ENCODE data around the gene GASK1A. TPM values are rescaled to one million over a fixed set of nuclear protein-coding genes. Genes with fewer than 3 reads are reported as not detected.

Gene GASK1A
- total and polyA plus RNA-seq, 2 of the 8 experiments (the other 6 are each of a cell fraction or from before 2014, with no cell fraction given): 4.7 to 7.9 TPM

DNA sequence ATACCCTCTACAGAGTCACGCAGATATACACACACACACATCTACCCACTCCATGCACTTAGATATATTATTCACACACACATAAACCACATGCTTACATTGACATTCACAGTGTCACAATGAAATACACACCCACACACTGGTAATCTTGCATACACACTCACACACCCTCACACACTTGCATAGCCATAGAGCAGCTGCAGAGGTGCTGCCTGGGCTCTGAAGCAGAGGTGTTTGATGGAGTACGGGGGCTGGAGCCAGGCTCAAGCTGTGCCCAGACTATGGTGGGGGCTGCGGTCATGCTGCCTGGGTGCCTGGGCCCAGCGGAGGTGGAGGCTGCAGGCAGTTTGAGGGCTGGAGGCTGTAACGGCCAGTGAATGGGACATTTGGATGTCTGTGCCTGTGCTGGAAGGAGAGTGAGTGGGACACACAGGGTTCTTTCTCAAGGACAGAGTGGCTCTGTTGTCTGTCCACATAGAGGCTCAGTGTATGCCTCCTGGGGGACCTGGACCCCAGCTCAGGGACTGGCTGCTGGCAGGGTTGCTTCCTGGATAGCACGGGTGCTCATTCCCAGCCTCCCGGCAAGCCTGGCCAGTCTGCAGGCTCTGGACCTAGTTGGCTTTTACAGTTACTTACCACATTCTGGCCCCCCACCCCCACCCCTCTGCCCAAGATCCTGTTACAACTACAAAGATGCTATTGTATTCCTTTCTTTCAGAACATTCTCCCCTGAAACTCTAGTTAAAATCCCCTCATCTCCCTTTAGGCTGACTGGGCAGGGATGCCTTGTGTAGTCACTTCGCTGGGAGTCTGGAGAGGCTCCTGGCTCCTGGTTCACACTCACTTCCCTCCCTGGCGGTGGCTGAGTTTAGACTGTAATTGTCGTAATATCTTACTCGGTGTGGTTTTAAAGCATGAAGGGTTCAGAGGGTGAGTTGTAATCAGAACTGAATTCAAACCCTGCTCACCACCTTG, 12.5 kb downstream of the GASK1A start:
- no peak overlapping the region for H2BK5ac ChIP-seq (ENCODE audit: low read depth, low read length)
- H4K20me1 ChIP-seq (replicated peaks in 1 of 2; ENCODE audit: control insufficient read depth in 1 of 2, insufficient read depth in 2 of 2, low read length in 2 of 2): no peaks in the 10 kb centered on the region
- POLR2A ChIA-PET (ENCODE audit: partially characterized antibody): no interaction called here
- H2AFZ ChIP-seq (ENCODE audit: low read length): no peak overlapping the region
- no peak overlapping the region for H4K5ac ChIP-seq (ENCODE audit: insufficient read length, low read depth, low read length)
- H3K27ac ChIP-seq (ENCODE audit: low read depth, low read length): no peak overlapping the region
- no peaks in the 10 kb centered on the region; a peak in 1 of 4 replicates for H3K79me2 ChIP-seq (ENCODE audit: control insufficient read depth in 1 of 2, insufficient read depth in 2 of 2, low read length in 2 of 2)
- H3K18ac ChIP-seq (ENCODE audit: extremely low read depth, low read length): no peak overlapping the region; the same call in 1 of the 2 replicates
- TF ChIP-seq RBBP5 (IDR thresholded peaks at IDR 0.05; ENCODE audit: borderline replicate concordance, low read depth, low read length) (no peak), RXRA (IDR thresholded peaks at IDR 0.05; ENCODE audit: insufficient read depth, low read depth, low read length) (no peak), SIRT6 (IDR thresholded peaks at IDR 0.05; ENCODE audit: low read length) (no peak), KDM4A (IDR thresholded peaks at IDR 0.05; ENCODE audit: low read depth, low read length, severe bottlenecking) (no peak)
- H3K4me1 ChIP-seq (replicated peaks in 1 of 4; ENCODE audit: control insufficient read depth in 3 of 4, insufficient read depth in 4 of 4, low read length in 3 of 4): peaks cover 3 to 20% (median 12%) of the 10 kb centered on the region in 4 experiments; a peak in 6 of 7 replicates
- H3K4ac ChIP-seq (replicated peaks; ENCODE audit: insufficient read length, low read depth, low read length): no peak overlapping the region
- CTCF ChIA-PET (ENCODE audit: partially characterized antibody): no interaction called here
- no peaks in the 10 kb centered on the region for H3K23me2 ChIP-seq (ENCODE audit: low read depth, low read length)
- peaks cover 1% of the 10 kb centered on the region; the same call in 1 of the 2 replicates for H3K79me1 ChIP-seq (ENCODE audit: low read depth, low read length)
- H3K9me3 ChIP-seq (ENCODE audit: insufficient read depth in 2 of 2, low read depth in 1 of 2, low read length in 1 of 2): no peaks in the 10 kb centered on the region
- no peak overlapping the region for H3K23ac ChIP-seq (ENCODE audit: insufficient read length)
- 0 out of 2 replicates have a peak overlapping the region, but pooled peaks have one; percentile 16 for H2AK5ac ChIP-seq (ENCODE audit: low read depth, low read length)
- FAIRE-seq (no peak), DNase-seq (ENCODE audit: low read depth in 1 of 2, low spot score in 2 of 2) (no peak)
- peak overlapping the region; percentile 0 for H3K56ac ChIP-seq (replicated peaks; ENCODE audit: insufficient read length, low read depth, low read length)
- 83% methylated on average over 11 of the region's 11 CpGs; no CpG with 5 or more reads in 1 of the 2 experiments for WGBS, 2 experiments (ENCODE audit: extremely low coverage in 1 of 2, insufficient coverage in 1 of 2, insufficient read length in 1 of 2, insufficient replicate concordance in 2 of 2, low coverage in 1 of 2, low lambda C conversion rate in 2 of 2, missing lambda C conversion rate in 1 of 2)
- no peak overlapping the region for H3K4me3 ChIP-seq (ENCODE audit: extremely low read depth in 1 of 4, insufficient read depth in 2 of 4, low read depth in 3 of 4, low read length in 4 of 4)
- H2BK120ac ChIP-seq (replicated peaks; ENCODE audit: low read depth, low read length): no peak overlapping the region
- H4K8ac ChIP-seq (ENCODE audit: extremely low read depth, insufficient read depth, low read length): peak overlapping the region; percentile 80; the same call in 1 of the 2 replicates
- peak overlapping the region in 1 of 2 experiments; percentile 20; a peak in 1 of 4 replicates for H3K4me2 ChIP-seq (ENCODE audit: insufficient read depth in 1 of 2, low read depth in 2 of 2, low read length in 2 of 2)
- H2BK20ac ChIP-seq (ENCODE audit: low read length): peak overlapping the region; percentile 27; the same call in 1 of the 2 replicates
- H2BK12ac ChIP-seq (ENCODE audit: low read depth, low read length): peak overlapping the region; percentile 56; the same call in 1 of the 2 replicates
- no peak overlapping the region for H3K14ac ChIP-seq (ENCODE audit: insufficient read length)
- H3K27me3 ChIP-seq (replicated peaks in 1 of 4; ENCODE audit: control insufficient read depth in 3 of 4, extremely low read depth in 1 of 4, insufficient read depth in 3 of 4, low read length in 3 of 4): no peaks in the 10 kb centered on the region
- H3K36me3 ChIP-seq (ENCODE audit: control insufficient read depth in 2 of 4, insufficient read depth in 4 of 4, low read length in 3 of 4): no peaks in the 10 kb centered on the region
- no peak overlapping the region; a peak in 1 of 7 replicates for H3K9ac ChIP-seq (replicated peaks in 1 of 4; ENCODE audit: extremely low read depth in 1 of 4, low read depth in 3 of 4, low read length in 3 of 4)
- H2BK15ac ChIP-seq (ENCODE audit: low read length): 0 out of 2 replicates have a peak overlapping the region, but pooled peaks have one; percentile 36
- H4K91ac ChIP-seq (replicated peaks; ENCODE audit: insufficient read length, low read length): peak overlapping the region; percentile 29
